ENCODE data around the gene TRIP12.

GRCh38 chr2:229887441-229887840 lies 34.4 kb downstream of the TRIP12 start:
- TF ChIP-seq CTCF (conservative IDR thresholded peaks at IDR 0.05) (no peak), ZFX (IDR thresholded peaks at IDR 0.05) (no peak)

Data from C4-2B (cell line).